KOPT-K1 (cell line): ENCODE measurements around the gene MTARC2.
"Not testable (repeated sequence)": the region's sequence is repeated elsewhere in the genome, so short reads cannot be mapped to it uniquely, and the experiment has no call there.

Source experiments
- H3K27ac ChIP-seq: fragments of 200-600 bp; sonication (generic); 2 replicates; pipeline ENCODE4 v1.5.1; 2016; ENCODE audit warnings: antibody characterized with exemption, mild to moderate bottlenecking, low read depth, low read length; ENCODE audit not compliant: poor library complexity, severe bottlenecking
- H3K36me3 ChIP-seq: fragments of 200-600 bp; sonication (generic); 2 replicates; pipeline ENCODE4 v1.5.1; 2017; ENCODE audit warnings: antibody characterized with exemption, mild to moderate bottlenecking, low read length, moderate library complexity; ENCODE audit not compliant: insufficient read depth
- H3K9me3 ChIP-seq: fragments of 200-600 bp; sonication (generic); 2 replicates; pipeline ENCODE4 v1.5.1; 2017; ENCODE audit warnings: antibody characterized with exemption, low read length, mild to moderate bottlenecking; ENCODE audit not compliant: insufficient read depth, poor library complexity, severe bottlenecking

The MTARC2 gene

DNA sequence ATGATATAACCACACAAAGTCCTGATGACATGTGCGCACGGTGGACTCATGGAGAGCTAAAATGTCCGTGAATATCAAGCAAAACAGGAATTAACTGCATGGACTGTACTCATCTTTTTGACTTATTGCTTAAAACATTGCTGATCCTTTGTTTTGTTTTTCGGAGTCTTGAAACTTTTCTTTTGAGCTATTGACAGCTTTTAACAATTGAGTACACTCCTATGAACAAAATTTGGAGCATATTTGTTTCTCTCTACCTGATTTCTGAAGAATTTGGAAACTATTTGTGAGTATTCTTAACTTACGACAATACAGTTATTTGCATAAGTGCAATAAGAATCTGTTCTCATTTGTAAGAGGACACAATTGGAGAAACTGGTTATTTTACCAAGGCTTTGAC is 32.1 kb upstream of the MTARC2 start:
- H3K27ac ChIP-seq, H3K36me3 ChIP-seq: not testable (repeated sequence)
- peaks cover 13% of the 10 kb centered on the region for H3K9me3 ChIP-seq

DNA sequence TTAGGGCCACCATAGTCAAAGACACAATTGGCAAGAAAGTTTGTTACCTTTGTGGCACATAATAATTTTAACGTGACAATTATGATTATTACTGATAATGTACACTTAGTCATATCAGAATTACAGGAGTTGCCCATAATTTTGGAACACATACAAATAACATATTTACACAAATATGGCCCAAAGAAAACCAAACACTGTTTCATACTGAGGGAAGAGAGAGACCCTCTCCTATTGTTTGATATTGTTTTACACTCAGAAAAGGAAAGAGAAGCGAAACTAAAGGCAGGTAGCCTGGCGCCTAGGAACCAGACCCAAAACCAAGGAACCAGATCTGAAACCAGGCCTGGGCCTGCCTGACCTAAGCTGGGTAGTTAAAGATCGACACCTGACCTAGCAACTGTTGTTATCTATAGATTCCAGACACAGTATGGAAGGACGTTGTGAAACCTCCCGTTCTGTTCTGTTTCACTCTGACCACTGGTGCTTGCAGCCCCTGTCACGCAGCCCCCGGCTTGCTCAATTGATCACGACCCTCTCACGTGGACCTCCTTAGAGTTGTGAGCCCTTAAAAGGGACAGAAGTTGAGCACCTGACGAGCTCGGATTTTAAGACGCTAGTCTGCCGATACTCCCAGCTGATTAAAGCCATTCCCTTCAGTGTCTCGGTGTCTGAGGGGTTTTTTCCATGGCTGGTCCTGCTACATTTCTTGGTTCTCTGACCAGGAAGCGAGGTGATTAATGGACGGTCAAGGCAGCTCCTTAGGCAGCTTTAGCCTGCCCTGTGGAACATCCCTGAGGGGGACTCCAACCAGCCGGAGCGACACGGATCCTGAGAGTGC is 30.1 kb upstream of the MTARC2 start:
- H3K9me3 ChIP-seq: peaks cover 13% of the 10 kb centered on the region
- no peaks in the 10 kb centered on the region for H3K36me3 ChIP-seq
- H3K27ac ChIP-seq: no peak overlapping the region

DNA sequence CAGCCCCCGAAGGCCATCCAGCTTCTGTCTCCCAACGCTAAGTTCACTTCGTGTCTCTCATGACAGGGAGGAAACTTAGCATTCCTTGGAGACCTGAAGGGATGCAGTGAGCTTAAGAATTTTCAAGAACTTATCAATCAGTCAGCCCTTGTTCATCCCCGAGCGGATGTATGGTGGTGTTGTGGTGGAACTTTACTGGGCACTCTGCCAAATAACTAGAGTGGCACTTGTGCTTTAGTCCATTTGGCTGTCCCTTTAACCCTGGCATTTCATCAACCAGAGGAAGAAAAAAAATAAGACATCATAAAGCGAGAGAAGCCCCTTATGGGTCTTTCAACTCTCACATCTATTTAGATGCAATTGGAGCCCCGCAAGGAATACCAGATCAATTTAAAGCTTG is 26.9 kb upstream of the MTARC2 start:
- H3K9me3 ChIP-seq, H3K27ac ChIP-seq, H3K36me3 ChIP-seq: not testable (repeated sequence)

DNA sequence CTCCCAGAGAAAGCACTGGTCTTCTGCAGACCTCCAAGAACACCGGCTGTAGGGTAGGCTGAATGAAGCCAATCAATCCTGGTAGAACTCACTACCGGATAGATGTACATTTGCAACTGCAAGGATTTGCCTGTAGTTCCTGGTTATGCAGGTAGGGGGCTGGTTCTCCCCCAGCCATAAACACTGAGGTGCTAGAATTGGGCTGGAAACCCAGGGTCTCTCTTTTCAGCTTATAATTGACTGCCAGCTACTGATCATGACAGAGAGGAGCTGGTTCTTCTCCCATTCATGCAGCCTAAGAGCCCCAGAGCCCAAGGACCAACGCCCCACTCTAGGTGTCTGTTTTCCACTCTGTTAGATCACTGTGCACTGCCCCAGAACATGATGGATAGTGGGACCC is 21.5 kb upstream of the MTARC2 start:
- no peak overlapping the region for H3K27ac ChIP-seq
- H3K36me3 ChIP-seq: no peaks in the 10 kb centered on the region
- H3K9me3 ChIP-seq: no peaks in the 10 kb centered on the region

DNA sequence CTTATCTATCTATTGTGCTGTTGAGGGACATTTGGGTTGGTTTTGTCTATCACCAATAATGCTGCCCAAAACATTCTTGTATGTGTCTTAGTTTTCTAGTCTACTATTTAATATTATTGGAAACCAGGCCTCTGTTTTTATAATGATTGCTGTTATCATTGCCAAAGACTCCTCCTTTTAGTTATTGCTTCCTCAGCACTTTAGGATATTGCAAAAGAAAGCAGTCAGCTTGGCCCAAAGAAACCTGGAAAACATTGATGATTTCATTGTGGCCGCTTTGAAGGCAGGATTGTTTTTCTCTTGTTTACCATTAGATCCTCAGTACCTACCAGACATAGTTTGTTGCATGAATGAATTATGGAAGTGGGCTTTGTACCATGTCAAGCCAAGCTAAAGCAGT is 20.6 kb upstream of the MTARC2 start:
- H3K36me3 ChIP-seq: no peaks in the 10 kb centered on the region
- no peak overlapping the region for H3K27ac ChIP-seq
- no peaks in the 10 kb centered on the region for H3K9me3 ChIP-seq

DNA sequence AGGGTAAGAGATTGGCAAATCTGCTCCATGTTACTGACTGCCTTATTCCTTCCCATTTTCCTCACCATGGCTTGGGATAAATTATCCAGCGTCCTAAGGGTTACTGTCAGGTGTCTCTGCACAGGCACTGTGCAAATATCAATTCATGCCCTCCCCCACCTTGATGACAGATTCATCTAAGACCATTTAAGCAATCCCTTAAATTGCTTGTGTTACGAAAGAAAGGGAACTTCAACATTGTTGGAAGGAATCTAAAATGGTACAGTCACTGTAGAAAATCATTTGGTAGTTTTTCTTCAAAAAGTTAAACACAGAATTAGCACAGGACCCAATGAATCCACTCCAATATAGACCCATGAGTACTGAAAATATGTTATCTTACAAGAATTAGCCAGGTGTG is 17.6 kb upstream of the MTARC2 start:
- H3K36me3 ChIP-seq: no peaks in the 10 kb centered on the region
- no peak overlapping the region for H3K27ac ChIP-seq
- no peaks in the 10 kb centered on the region for H3K9me3 ChIP-seq

DNA sequence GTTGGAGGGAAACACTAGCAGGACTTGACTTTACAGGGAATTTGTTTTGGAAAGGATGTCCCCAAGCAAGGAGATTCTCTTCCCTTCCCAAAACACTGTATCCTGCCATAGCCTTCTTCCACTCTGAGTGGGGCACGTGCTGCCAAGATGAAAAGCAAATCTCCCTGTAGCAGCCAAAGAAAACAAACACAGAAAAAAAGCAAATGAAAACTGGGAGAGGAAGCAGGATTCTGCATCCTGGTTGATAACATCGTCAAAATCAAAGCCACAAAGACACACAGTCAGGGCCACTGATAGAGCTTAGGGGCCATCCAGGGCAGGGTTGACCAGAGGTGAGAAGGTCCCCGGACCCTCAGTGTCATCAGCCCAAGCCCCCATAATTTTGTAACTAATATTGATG is 16.0 kb upstream of the MTARC2 start:
- no peaks in the 10 kb centered on the region for H3K36me3 ChIP-seq
- no peaks in the 10 kb centered on the region for H3K9me3 ChIP-seq
- H3K27ac ChIP-seq: no peak overlapping the region

DNA sequence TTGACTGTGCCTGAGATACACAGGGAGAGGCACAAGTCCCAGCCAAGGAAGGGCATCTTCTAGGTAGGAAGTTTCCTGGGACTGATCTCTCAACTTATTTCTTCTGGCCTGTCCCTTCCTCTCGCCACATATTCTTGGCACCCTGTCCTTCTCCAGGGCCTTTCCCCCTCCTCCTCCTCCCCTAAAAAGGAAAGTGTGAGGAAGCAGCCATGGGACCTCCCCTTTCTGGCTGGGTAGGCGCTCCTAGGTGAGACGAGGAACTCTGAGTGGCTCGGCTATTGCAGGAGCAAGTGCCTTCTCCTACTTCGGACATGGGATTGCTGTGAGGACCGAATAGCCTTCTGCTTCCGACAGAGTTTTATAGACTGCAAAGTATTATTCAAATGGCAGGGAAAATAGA is 15.5 kb upstream of the MTARC2 start:
- Histone ChIP-seq H3K27ac (no peak overlapping the region), H3K36me3 (no peaks in the 10 kb centered on the region), H3K9me3 (no peaks in the 10 kb centered on the region)

DNA sequence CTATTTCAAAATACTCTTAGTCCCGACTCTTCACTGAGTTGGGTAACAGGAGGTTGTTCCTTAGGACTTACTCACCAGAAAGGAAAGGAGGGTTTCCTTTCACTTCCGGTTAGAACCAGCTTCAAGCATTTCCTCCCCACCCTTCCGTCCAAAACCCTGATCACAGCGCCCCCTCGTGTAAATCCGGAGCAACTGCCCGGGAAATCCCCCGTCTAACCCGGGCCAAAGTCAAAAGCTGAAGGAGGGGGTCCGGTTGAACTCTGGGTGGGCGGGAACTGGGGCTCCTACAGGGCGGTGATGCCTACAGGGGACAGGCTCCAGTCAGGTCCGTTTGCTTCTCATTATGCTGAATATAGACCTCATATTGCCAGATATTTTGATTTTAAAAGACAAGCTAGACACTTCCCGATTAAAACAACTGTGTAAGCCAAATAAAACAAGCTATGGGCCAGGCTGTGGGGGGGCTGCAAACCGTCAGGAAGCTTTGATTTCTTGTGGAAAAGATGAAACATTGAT is 15.0 kb upstream of the MTARC2 start:
- Histone ChIP-seq H3K27ac (no peak overlapping the region), H3K36me3 (no peaks in the 10 kb centered on the region), H3K9me3 (no peaks in the 10 kb centered on the region)

DNA sequence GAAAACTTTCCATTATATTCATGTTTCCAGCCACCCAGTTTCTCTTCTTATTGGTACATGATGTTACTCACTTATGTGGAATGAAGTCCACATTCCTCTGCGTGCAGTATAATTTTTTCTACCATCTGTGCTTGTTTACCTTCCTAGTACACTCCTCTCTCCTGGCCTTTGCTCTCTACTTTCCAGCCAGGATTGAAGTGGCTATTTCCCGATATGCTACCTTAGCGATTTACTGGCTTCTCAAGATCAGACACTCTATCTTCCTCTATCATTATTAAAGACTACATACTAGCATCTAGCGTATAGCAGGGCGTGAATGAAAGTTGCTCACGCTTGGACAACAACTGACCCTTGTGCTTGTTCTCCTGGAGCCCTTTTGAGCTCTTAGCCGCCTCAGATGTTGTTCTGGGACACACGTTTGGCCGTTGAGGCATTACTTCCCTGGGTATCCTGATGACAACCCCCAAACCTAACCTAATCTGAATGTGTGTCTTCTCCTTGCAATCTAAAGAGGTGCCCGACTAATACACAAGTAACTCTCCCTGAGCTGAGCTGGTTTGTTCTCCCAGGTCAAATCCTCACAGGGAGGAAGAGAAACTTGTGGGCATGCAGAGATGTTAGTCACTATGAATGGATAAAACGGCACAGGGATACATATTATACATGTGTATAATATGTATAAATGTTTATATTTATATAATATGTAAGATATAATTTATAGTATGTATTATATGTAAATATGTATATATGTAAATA is 13.4 kb upstream of the MTARC2 start:
- H3K27ac ChIP-seq: no peak overlapping the region
- H3K36me3 ChIP-seq: no peaks in the 10 kb centered on the region
- H3K9me3 ChIP-seq: no peaks in the 10 kb centered on the region

DNA sequence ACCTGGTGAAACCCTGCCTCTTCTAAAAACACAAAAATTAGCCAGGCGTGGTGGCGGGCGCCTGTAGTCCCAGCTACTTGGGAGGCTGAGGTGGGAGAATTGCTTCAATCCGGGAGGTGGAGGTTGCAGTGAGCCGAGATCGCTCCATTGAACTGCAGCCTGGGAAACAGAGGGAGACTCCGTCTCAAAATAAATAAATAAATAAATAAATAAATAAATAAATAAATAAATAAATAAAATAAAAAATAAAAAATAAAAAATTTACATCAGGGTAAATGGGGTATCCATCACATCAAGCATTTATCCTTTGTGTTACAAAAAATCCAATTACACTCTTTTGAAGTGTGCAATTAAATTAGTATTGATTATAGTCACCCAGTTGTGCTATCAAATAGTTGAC is 11.8 kb upstream of the MTARC2 start:
- H3K36me3 ChIP-seq, H3K9me3 ChIP-seq, H3K27ac ChIP-seq: not testable (repeated sequence)

DNA sequence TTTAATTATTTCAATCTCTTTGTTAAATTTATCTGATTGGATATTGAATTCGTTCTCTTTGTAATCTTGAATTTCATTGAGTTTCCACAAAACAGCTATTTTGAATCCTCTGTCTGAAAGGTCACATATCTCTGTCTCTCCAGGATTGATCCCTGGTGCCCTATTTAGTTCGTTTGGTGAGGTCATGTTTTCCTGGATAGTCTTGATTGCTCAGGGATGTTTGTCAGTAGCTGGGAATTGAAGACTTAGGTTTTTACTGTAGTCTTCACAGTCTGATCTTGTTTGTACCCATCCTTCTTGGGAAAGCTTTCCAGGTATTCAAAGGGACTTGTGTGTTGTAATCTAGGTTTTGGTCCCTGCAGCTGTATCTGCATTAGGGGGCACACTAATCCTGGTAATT is 6.8 kb upstream of the MTARC2 start:
- no peak overlapping the region for H3K27ac ChIP-seq
- no peaks in the 10 kb centered on the region for H3K36me3 ChIP-seq
- no peaks in the 10 kb centered on the region for H3K9me3 ChIP-seq

DNA sequence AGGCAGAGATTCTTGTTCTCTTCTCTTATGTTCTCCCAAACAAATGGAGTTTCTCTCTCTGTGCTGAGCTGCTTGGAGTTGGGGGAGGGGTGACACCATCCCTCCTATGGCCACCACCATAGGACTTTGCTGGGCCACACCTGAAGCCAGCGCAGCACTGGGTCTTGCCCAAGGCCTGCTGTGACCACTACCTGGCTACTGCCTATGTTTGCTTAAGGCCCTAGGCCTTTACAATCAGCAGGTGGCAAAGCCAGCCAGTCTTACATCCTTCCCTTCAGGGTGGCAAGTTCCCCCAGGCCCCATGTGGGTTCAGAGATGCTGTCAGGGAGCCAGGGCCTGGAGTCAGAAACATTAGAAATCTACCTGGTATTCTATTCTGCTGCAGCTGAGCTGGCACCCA is 6.3 kb upstream of the MTARC2 start:
- Histone ChIP-seq H3K9me3 (no peaks in the 10 kb centered on the region), H3K27ac (no peak overlapping the region), H3K36me3 (no peaks in the 10 kb centered on the region)

DNA sequence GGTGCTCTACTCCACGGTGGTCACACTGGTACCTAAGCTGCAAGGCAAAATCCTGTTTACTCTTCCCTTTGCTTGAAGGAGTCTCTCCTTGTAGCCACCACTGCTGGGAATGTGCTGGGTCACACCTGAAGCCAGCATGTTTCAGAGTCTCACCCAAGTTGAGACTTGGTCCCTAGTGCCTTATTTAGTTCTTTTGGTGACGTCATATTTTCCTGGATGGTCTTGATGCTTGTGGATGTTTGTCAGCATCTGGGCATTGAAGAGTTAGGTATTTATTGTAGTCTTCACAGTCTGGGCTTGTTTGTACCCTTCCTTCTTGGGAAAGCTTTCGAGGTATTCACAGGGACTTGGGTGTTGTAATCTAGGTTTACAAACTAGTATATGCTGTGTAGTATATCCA is 5.6 kb upstream of the MTARC2 start:
- H3K9me3 ChIP-seq: no peaks in the 10 kb centered on the region
- no peak overlapping the region for H3K27ac ChIP-seq
- no peaks in the 10 kb centered on the region for H3K36me3 ChIP-seq

DNA sequence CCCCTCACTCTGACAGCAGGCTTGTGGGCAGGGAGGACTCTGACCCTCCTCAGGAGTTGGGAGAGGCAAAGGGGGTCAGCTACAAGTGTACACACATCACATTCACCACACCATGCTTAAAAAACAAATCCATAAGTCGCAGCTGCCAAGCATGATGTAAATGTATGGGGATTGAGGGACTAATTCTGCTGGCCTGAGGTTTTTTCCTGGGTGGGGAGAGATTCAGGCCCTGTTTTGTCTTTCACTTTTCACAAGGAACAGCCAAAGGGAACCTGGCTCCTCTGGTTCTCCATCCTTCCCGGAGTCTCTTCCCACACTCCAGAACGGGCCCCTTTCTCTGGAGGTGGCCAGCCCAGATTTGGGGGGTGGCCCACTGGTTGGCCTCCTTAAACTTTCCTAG is 1.3 kb upstream of the MTARC2 start:
- Histone ChIP-seq H3K27ac (no peak overlapping the region), H3K36me3 (no peaks in the 10 kb centered on the region)

More for the DNA sequence above, 1.3 kb upstream of the MTARC2 start:
- no peaks in the 10 kb centered on the region for H3K9me3 ChIP-seq
